Lung (tissue), 12 donors: ENCODE measurements around the gene ALPL. TPM values are rescaled to one million over a fixed set of nuclear protein-coding genes. Genes with fewer than 3 reads are reported as not detected.

Experiments
- ATAC-seq: fragments of 200-7000 bp; cut with Tn5 transposase; one replicate; pipeline ENCODE4 v1.9.1; 2020; ENCODE audit warnings: moderate number of reproducible peaks; ENCODE audit not compliant: insufficient read depth, low FRiP score
- DNase-seq, 3 donors: peaks; one replicate each; pipeline ENCODE4 v3.0.0-alpha.2; 2013 to 2017
- H3K27ac ChIP-seq, 2 donors: one replicate each; pipeline ENCODE4 v1.5.1; 2013; ENCODE audit warnings: mild to moderate bottlenecking in 2 of 2, moderate library complexity in 2 of 2, control low read depth in 1 of 2, inconsistent platforms in 1 of 2, low read depth in 1 of 2, low read length in 1 of 2
- H3K27me3 ChIP-seq, 3 donors: one replicate each; pipeline ENCODE4 v1.5.1; 2013; ENCODE audit warnings: low read length in 2 of 3; ENCODE audit not compliant: control insufficient read depth in 3 of 3, insufficient read depth in 3 of 3
- H3K36me3 ChIP-seq, 4 donors: one replicate each; pipeline ENCODE4 v1.5.1; 2013; ENCODE audit warnings: low read length in 4 of 4, mild to moderate bottlenecking in 1 of 4, moderate library complexity in 1 of 4; ENCODE audit not compliant: control insufficient read depth in 4 of 4, insufficient read depth in 4 of 4
- H3K4me1 ChIP-seq, 5 donors: one replicate each; pipeline ENCODE4 v1.5.1; 2013; ENCODE audit warnings: low read length in 5 of 5, mild to moderate bottlenecking in 2 of 5, moderate library complexity in 1 of 5; ENCODE audit not compliant: control insufficient read depth in 5 of 5, insufficient read depth in 5 of 5
- H3K4me3 ChIP-seq: one replicate; pipeline ENCODE4 v1.5.1; 2013; ENCODE audit warnings: mild to moderate bottlenecking, control low read depth, moderate library complexity
- H3K9ac ChIP-seq, 2 donors: one replicate each; pipeline ENCODE4 v1.5.1; 2013; ENCODE audit warnings: low read length in 2 of 2, control low read depth in 1 of 2; ENCODE audit not compliant: insufficient read depth in 1 of 2
- H3K9me3 ChIP-seq, 4 donors: one replicate each; pipeline ENCODE4 v1.5.1; 2013; ENCODE audit warnings: low read length in 3 of 4, mild to moderate bottlenecking in 1 of 4, moderate library complexity in 1 of 4; ENCODE audit not compliant: control insufficient read depth in 4 of 4, insufficient read depth in 3 of 4
- WGBS, 2 donors: extraction: QIAGEN DNeasy Blood & Tissue Kit; methylation state at CpG; one replicate each; pipeline ENCODE4 v1.1.7; 2013; 5-methylcytosine and 5-hydroxymethylcytosine counted together
- polyA plus RNA-seq, 2 donors: library from polyadenylated mRNA; stranded (reverse); fragments of 200-250 nt; gene quantifications; one replicate each; pipeline ENCODE4 v1.2.1, GENCODE V29; 2013
- total RNA-seq, 2 donors: library from RNA; depleted of rRNA in 1 of 2; stranded (reverse); fragments of >200 nt in 1 of 2; gene quantifications; one replicate each; pipeline ENCODE4 v1.2.1, GENCODE V29; 2014 to 2021
- TF ChIP-seq, protein P1 (sequence below): IDR thresholded peaks from 2 replicates; pipeline ENCODE4 v1.5.1; 2012; ENCODE audit warnings: mild to moderate bottlenecking; ENCODE audit errors: control extremely low read depth, extremely low read depth
- donor health status: control.
- donor health status: control.
- donor health status: Bipolar disorder and iron deficiency.
- donor health status: healthy.
- donor health status: DM: yes; HTN: yes; CAD: no.

ALPL gene
- total and polyA plus RNA-seq, 4 donors, result 38.6 to 242 (median 230) TPM

DNA sequence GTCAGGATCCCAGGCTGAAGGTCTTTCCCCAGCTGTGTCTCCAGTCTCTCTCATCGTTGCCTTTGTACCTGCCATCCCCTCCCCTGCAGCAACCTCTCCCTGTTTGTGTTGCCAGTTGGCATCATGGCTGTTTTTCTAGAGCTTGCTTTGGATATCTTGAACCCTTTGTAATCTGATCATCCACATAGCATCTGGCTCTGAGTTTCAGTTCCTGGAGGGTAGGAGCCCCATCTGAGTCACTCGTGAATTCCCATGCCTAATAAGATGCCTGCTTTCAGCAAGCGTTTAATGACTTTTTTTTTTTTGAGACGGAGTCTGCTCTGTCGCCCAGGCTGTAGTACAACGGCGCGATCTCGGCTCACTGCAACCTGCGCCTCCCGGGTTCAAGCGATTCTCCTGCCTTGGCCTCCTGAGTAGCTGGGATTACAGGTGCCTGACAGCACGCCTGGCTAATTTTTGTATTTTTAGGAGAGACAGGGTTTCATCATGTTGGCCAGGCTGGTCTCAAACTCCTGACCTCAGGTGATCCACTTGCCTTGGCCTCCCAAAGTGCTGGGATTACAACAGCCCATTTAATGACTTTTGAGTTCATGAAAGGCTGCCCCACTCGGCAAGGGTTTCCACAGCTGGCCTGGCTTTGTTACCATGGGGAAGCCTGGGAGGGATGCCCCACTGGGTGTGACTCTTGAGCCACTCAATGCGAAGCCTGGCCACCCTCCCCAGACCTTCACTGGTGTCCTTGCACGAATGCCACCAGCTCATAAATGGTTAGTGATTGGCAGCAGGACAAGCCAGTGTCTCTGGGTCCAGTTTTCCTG lies 11.9 kb downstream of the ALPL start:
- TF ChIP-seq, protein P1, sequence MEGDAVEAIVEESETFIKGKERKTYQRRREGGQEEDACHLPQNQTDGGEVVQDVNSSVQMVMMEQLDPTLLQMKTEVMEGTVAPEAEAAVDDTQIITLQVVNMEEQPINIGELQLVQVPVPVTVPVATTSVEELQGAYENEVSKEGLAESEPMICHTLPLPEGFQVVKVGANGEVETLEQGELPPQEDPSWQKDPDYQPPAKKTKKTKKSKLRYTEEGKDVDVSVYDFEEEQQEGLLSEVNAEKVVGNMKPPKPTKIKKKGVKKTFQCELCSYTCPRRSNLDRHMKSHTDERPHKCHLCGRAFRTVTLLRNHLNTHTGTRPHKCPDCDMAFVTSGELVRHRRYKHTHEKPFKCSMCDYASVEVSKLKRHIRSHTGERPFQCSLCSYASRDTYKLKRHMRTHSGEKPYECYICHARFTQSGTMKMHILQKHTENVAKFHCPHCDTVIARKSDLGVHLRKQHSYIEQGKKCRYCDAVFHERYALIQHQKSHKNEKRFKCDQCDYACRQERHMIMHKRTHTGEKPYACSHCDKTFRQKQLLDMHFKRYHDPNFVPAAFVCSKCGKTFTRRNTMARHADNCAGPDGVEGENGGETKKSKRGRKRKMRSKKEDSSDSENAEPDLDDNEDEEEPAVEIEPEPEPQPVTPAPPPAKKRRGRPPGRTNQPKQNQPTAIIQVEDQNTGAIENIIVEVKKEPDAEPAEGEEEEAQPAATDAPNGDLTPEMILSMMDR, result no peak
- Histone ChIP-seq H3K4me1 (peaks cover 0 to 10% (median 8%) of the 10 kb centered on the region in 5 donors), H3K27ac (no peak overlapping the region), H3K27me3 (no peaks in the 10 kb centered on the region), H3K9ac (no peak overlapping the region), H3K36me3 (no peaks in the 10 kb centered on the region), H3K9me3 (peaks cover 0 to 3% (median 0%) of the 10 kb centered on the region in 4 donors), H3K4me3 (no peak overlapping the region)
- ATAC-seq (no peak), DNase-seq (no peak)
- 87 to 90% methylated on average over 16 of the region's 16 CpGs for WGBS, 2 donors

DNA sequence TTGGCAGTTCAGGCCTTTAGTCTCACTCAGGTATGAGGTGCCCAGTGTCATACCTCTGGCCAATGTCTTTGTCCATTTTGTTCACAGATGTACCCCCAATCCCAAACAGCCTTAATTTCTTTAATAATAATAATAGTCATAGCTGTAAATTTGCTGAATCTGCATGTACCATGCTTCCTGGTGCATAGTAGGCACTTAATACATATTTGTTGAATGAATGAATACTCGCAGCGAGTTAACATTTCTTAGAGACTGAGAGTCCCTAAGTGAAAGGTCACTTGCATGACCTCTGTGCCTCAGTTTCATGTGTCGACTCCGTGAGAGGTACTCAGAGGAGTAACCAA lies 12.5 kb downstream of the ALPL start:
- no peak overlapping the region for H3K9ac ChIP-seq
- DNase-seq (no peak), ATAC-seq (no peak)
- H3K27me3 ChIP-seq, result no peaks in the 10 kb centered on the region
- no peaks in the 10 kb centered on the region for H3K36me3 ChIP-seq
- TF ChIP-seq, protein P1, result no peak
- H3K4me3 ChIP-seq, result no peak overlapping the region
- H3K4me1 ChIP-seq, result peaks cover 0 to 10% (median 8%) of the 10 kb centered on the region in 5 donors
- peaks cover 0 to 3% (median 0%) of the 10 kb centered on the region in 4 donors for H3K9me3 ChIP-seq
- no peak overlapping the region for H3K27ac ChIP-seq
- WGBS, 2 donors, result 98% methylated on average over 4 of the region's 4 CpGs

DNA sequence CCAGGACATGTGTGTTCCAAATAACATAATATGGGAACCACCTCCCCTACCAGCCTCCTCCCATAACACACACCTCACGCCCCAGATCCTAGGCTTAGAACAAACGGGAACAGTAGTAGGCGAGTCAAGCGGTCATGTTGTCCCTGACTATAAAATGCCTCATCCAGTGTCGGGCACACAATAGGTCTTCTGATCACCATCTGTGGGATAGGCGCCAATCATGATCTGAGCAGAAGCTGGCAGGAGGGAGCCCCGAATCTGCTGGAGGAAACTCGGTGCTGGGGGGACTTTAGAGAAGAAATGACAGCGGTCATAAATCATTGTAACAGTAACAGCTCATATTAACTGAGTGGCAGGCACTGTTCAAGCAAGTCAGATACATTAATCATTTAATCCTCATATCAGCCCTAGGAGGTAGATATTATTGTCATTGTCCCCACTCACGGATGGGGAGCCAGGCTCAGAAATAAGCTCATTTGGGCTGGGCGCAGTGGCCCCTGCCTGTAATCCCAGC lies 13.4 kb downstream of the ALPL start:
- Histone ChIP-seq H3K9ac (no peak overlapping the region), H3K4me3 (no peak overlapping the region), H3K27ac (no peak overlapping the region), H3K36me3 (no peaks in the 10 kb centered on the region), H3K27me3 (no peaks in the 10 kb centered on the region), H3K9me3 (peaks cover 0 to 3% (median 0%) of the 10 kb centered on the region in 4 donors), H3K4me1 (peaks cover 0 to 10% (median 7%) of the 10 kb centered on the region in 5 donors)
- WGBS, 2 donors, result 85 to 87% methylated on average over 11 of the region's 11 CpGs
- TF ChIP-seq, protein P1, result no peak
- ATAC-seq, result no peak
- DNase-seq, result no peak
